ENCODE measurements around the gene OTC.

GRCh38 chrX:38347136-38347535, 5.3 kb upstream of the OTC start:
- no peak for TF ChIP-seq CTCF (conservative IDR thresholded peaks at IDR 0.05)
- TF ChIP-seq EZH2 (IDR thresholded peaks at IDR 0.05; ENCODE audit: low read depth): no peak
